Esophagus muscularis mucosa (tissue), 4 donors: ENCODE results near the gene BCAR1. TPM values are rescaled to one million over a fixed set of nuclear protein-coding genes. Genes with fewer than 3 reads are reported as not detected.
"Not testable (repeated sequence)": the region's sequence is repeated elsewhere in the genome, so short reads cannot be mapped to it uniquely, and the experiment has no call there.

Experiments used
- DNase-seq: peaks from one replicate; pipeline ENCODE4 v3.0.0-alpha.2; 2017; ENCODE audit errors: extremely low spot score
- H3K27ac ChIP-seq, 4 donors: fragments of 200-600 bp; sonication (generic); replicated peaks in 1 of 4; 1 replicate in 3 of 4; 2 replicates in 1 of 4; pipeline ENCODE4 v1.5.1; 2016 to 2019; ENCODE audit warnings: mild to moderate bottlenecking in 1 of 4
- H3K27me3 ChIP-seq, 4 donors: fragments of 200-600 bp; sonication (generic); one replicate each; pipeline versions ENCODE4 v1.5.1 to v1.6.0; 2016 to 2019
- H3K36me3 ChIP-seq, 4 donors: fragments of 200-600 bp; sonication (generic); one replicate each; pipeline ENCODE4 v1.5.1; 2016 to 2019
- H3K4me1 ChIP-seq, 4 donors: fragments of 200-600 bp; sonication (generic); one replicate each; pipeline ENCODE4 v1.5.1; 2016 to 2019
- H3K4me3 ChIP-seq, 4 donors: fragments of 200-600 bp; sonication (generic); 1 replicate in 2 of 4; 2 replicates in 2 of 4; pipeline ENCODE4 v1.5.1; 2016 to 2019; ENCODE audit warnings: mild to moderate bottlenecking in 4 of 4, moderate library complexity in 1 of 4
- H3K9me3 ChIP-seq, 4 donors: fragments of 200-600 bp; sonication (generic); 1 replicate in 3 of 4; 2 replicates in 1 of 4; pipeline ENCODE4 v1.5.1; 2016 to 2019
- CTCF ChIP-seq, 3 experiments: fragments of 200-600 bp in 2 of 3; fragments of 450-650 bp in 1 of 3; sonication (generic) in 2 of 3; IDR thresholded peaks; one replicate each; pipeline ENCODE4 v1.5.1; 2017 to 2019; ENCODE audit warnings: antibody characterized with exemption in 3 of 3, mild to moderate bottlenecking in 2 of 3, moderate library complexity in 1 of 3
- EP300 ChIP-seq: sonication (generic); formaldehyde crosslinking; IDR thresholded peaks from one replicate; pipeline ENCODE4 v1.6.1; 2017; ENCODE audit warnings: antibody characterized with exemption
- POLR2A ChIP-seq: fragments of 450-650 bp; IDR thresholded peaks from one replicate; pipeline ENCODE4 v1.6.1; 2017; ENCODE audit warnings: antibody characterized with exemption, moderate library complexity, mild to moderate bottlenecking, low read depth
- POLR2AphosphoS5 ChIP-seq, 2 donors: sonication (generic); formaldehyde crosslinking; IDR thresholded peaks; one replicate each; pipeline ENCODE4 v1.6.1; 2017; ENCODE audit warnings: antibody characterized with exemption in 2 of 2
- WGBS: methylation state at CpG from one replicate; pipeline ENCODE4 v1.1.5; 2018; 5-methylcytosine and 5-hydroxymethylcytosine counted together
- intact Hi-C: fragments of 100-400 bp; cut with DNase I; formaldehyde crosslinking; loops from one replicate; pipeline ENCODE4 v1.15.1; 2023
- total RNA-seq, 4 donors: library from RNA; depleted of rRNA; stranded (reverse); fragments of >200 nt; gene quantifications; one replicate each; pipeline versions ENCODE4 v1.1.0 to v1.2.1, GENCODE V29; 2016

Gene BCAR1
- total RNA-seq, 4 donors from 2014 or later = 31.6 to 67.1 (median 54.8) TPM

DNA sequence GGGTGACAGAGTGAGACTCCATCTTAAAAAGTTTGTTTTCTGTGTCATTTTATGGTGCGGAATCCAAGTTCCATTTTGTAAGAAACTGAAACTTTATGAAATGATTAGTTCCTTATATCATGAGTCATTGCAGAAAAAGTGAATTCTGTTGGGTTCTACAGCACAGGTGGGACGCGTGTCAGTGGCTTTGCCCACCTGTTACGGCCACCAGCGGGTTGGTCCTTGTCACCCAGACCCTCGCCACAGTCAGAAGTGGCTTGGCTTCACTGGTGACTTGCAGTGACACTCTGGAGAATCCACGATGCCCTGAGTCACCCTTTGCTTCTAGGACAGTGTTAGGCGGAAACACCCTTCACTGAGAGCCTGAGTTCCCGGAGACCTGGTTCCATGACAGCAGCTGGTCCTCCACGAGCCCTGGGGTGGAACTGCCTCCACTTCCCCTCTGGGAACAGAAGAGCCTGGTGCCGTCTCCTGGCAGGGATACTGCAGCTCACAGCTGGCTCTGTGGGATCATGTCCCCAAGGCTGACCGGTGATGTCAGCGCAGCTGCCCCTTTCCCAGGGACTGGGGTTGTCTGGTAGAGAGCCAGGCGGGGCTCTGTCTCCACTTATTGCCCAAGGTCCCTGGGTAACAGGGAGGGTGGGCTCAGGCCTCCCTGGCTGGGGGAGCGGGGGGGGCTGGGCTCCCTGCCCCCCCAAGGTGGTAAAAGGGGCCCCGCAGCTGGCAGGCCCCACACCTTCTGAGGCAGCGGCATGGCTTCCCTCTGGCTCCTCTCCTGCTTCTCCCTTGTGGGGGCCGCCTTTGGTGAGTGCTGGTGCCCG lies 33.0 kb downstream of the BCAR1 start, which contains the start of gene CTRB1:
TSS of gene CTRB1 (plus strand) at position 733 of the 821 bp plus-strand sequence. CDS start at position 753, 20 bp downstream.
- Histone ChIP-seq H3K27me3 (no peaks in the 10 kb centered on the region), H3K36me3 (no peaks in the 10 kb centered on the region), H3K9me3 (no peaks in the 10 kb centered on the region), H3K4me1 (no peaks in the 10 kb centered on the region), H3K4me3 (no peak within 1 kb of the TSS), H3K27ac (no peak within 1 kb of the TSS)
- no peak for DNase-seq
- 86% methylated on average over 14 of the region's 19 CpGs for WGBS
- TF ChIP-seq POLR2A (no peak), CTCF (IDR thresholded peaks at IDR 0.05) (no peak), POLR2AphosphoS5 (IDR thresholded peaks at IDR 0.05) (no peak), EP300 (no peak)
- intact Hi-C loops = no loop called here

GRCh38 chr16:75217389-75217851 lies 34.0 kb downstream of the BCAR1 start:
- H3K27me3 ChIP-seq = no peaks in the 10 kb centered on the region
- H3K27ac ChIP-seq = no peak overlapping the region
- TF ChIP-seq POLR2A (no peak), EP300 (no peak), POLR2AphosphoS5 (IDR thresholded peaks at IDR 0.05) (no peak), CTCF (IDR thresholded peaks at IDR 0.05) (no peak)
- no peaks in the 10 kb centered on the region for H3K36me3 ChIP-seq
- H3K4me3 ChIP-seq = no peak overlapping the region
- DNase-seq = no peak
- no peaks in the 10 kb centered on the region for H3K4me1 ChIP-seq
- intact Hi-C loops = no loop called here
- WGBS = 92% methylated on average over 11 of the region's 11 CpGs
- no peaks in the 10 kb centered on the region for H3K9me3 ChIP-seq

GRCh38 chr16:75216576-75216975 lies 34.8 kb downstream of the BCAR1 start:
- DNase-seq = no peak
- no peak overlapping the region for H3K27ac ChIP-seq
- H3K9me3 ChIP-seq = no peaks in the 10 kb centered on the region
- TF ChIP-seq EP300 (no peak), POLR2A (no peak), CTCF (IDR thresholded peaks at IDR 0.05) (no peak), POLR2AphosphoS5 (IDR thresholded peaks at IDR 0.05) (no peak)
- intact Hi-C loops = no loop called here
- WGBS = 87% methylated on average over 7 of the region's 7 CpGs
- no peaks in the 10 kb centered on the region for H3K4me1 ChIP-seq
- no peak overlapping the region for H3K4me3 ChIP-seq
- no peaks in the 10 kb centered on the region for H3K36me3 ChIP-seq
- H3K27me3 ChIP-seq = no peaks in the 10 kb centered on the region

DNA sequence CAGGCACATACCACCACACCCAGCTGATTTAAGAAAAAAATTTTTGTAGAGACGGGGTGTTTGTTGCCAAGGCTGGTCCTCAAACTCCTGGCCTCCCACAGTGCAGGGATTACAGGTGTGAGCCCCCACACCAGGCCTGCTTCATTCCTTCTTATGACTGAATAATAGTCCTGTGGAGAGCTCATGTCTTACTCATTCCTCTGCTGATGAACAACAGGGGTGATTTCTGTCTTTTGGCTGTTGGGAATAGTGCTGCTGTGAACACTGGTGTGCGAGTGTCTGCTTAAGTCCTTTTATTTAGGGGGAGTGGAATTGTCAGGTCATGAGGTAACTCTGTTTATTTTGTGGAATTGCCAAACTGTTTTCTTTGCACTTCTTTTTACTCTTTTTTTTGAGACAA lies 35.3 kb downstream of the BCAR1 start:
- H3K9me3 ChIP-seq = no peaks in the 10 kb centered on the region
- H3K27ac ChIP-seq = no peak overlapping the region
- no peak overlapping the region for H3K4me3 ChIP-seq
- H3K36me3 ChIP-seq = no peaks in the 10 kb centered on the region
- intact Hi-C loops = no loop called here
- WGBS = 95% methylated on average over 2 of the region's 2 CpGs
- H3K27me3 ChIP-seq = no peaks in the 10 kb centered on the region
- H3K4me1 ChIP-seq = no peaks in the 10 kb centered on the region
- no peak for DNase-seq
- TF ChIP-seq POLR2AphosphoS5 (IDR thresholded peaks at IDR 0.05) = no peak
- no peak for TF ChIP-seq POLR2A
- no peak for TF ChIP-seq CTCF (IDR thresholded peaks at IDR 0.05)
- TF ChIP-seq EP300 = no peak

GRCh38 chr16:75211286-75211685 lies 40.1 kb downstream of the BCAR1 start:
- DNase-seq, H3K27ac ChIP-seq, H3K4me3 ChIP-seq, H3K36me3 ChIP-seq, intact Hi-C loops, H3K9me3 ChIP-seq, H3K4me1 ChIP-seq: not testable (repeated sequence)
- 86% methylated on average over 10 of the region's 10 CpGs for WGBS
- peaks cover 0 to 10% (median under 1%) of the 10 kb centered on the region in 4 donors for H3K27me3 ChIP-seq
